ELF-1 (cell line): ENCODE results near the gene LITAF.
"Not testable (repeated sequence)": the region's sequence is repeated elsewhere in the genome, so short reads cannot be mapped to it uniquely, and the experiment has no call there.

Source experiments
- DNase-seq: peaks from one replicate; pipeline ENCODE4 v3.0.0-alpha.2; 2016; ENCODE audit warnings: low read depth, low spot score

The LITAF gene

DNA sequence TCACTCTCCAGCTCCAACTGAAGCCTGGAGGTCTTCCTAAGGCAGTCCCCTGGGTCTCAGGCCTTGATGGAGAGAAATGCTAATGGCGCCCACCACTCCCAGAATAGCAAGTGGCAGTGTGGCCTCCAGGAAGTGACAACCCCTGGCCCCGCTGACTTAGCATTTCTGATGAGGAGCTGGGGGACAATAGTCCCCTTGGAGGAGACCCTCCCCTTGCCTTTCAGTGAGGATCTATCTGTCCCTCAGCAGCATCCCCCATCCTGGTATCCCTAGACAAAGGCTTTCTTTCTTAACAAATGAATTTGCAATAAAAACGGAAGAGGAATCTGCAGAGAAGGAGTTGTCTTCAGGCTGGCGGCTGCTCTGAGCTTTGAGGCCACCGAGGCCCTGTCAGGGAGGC is 68.8 kb downstream of the LITAF start:
- no peak for DNase-seq

DNA sequence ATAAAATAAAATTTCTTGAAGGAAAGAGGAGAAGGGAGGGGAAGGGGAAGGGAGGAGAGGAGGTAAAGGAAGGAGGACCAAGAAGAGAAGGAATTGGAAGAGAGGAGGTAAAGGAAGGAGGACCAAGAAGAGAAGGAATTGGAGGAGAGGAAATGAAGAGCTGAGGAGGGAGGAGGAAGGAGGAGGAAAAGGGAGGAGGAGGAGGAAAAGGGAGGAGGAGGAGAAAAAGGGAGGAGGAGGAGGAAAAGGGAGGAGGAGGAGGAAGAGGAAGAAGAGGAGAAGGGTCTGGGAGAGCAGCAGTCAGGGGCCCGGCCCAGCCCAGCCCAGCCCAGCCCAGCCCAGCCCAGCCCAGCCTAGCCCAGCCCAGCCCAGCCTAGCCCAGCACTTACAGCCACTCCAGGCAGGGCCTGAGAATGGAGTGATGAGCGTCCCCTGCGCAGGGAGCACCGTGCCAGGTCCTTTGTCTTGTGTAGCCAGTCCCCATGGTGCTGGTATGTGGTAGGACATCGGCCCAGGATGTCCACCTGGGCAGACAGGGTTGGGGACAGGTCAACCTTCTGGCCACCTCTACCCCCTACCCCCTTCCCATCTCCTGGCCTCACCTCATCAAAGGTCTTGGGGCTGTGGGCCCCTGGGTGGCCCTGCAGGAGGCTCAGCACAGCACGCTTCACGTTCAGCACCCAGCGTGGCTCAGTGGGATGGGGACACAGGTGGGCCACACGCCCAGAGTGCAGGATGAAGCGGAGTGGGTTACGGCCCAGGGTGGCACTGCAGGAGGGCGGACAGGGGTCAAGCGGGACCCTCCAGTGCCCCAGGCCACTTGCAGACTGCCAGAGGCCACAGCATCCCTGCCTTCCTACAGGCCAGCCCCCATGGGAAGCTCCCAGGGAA is 70.9 kb downstream of the LITAF start:
- DNase-seq, result no peak

DNA sequence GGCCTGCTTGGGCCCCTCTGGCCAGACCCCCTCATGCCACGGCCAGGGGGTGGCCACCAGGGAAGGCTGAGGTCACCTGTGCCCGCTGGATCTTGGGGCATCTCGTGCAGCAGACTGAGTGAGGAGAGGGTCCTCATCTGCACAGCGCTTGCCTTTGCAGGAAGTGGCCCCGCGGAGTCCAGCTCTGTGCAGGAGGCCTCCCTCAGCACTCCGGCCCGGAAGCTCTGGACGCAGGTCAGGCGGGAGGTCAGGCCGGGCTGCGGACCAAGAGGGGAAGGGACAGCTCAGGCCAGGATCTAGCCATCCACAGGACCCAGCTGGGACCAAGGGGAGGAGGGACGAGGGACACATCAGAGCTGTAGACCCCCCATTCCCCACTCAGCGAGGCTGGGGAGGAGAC is 72.4 kb downstream of the LITAF start:
- DNase-seq, result no peak

DNA sequence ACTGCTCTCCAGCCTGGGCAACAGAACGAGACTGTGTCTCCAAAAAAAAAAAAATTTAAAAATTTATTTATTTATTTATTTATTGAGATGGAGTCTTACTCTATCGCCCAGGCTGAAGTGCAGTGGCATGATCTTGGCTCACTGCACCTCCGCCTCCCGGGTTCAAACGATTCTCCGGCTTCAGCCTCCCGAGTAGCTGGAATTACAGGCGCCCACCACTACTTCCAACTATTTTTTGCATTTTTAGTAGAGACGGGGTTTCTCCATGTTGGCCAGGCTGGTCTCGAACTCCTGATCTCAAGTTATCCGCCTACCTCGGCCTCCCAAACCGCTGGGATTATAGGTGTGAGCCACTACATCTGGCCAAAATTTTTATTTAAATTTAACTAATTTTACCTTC is 73.4 kb downstream of the LITAF start:
- not testable (repeated sequence) for DNase-seq

DNA sequence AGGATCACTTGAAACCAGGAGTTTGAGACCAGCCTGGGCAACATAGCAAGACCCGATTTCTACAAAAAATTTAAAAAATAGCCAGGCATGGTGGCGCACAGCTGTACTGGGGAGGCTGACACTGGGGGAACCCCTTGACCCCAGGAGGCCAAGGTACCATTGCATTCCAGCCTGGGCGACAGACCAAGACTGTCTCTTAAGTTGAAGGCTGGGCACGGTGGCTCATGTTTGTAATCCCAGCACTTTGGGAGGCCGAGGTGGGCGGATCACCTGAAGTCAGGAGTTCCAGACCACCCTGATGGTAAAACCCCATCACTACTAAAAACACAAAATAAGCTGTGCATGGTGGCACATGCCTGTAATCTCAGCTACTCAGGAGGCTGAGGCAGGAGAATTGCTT is 74.9 kb downstream of the LITAF start:
- no peak for DNase-seq

DNA sequence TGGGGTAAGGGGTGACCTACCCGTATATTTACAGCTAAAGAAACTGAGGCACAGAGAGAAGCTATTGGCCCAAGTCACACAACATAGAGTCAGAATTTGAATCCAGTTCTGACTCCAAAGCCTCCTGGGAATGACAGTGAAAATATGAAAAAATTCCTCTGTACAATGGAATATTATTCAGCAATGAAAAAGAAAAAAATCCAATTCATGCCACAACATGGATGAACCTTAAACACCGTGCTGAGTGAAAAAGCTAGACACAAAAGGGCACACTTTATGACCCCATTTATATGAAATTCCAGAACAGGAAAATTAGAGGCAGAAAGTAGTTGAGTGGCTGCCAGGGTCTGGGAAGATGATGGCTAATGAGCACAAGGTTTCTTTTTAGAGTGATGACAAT is 75.4 kb downstream of the LITAF start:
- DNase-seq, result no peak

DNA sequence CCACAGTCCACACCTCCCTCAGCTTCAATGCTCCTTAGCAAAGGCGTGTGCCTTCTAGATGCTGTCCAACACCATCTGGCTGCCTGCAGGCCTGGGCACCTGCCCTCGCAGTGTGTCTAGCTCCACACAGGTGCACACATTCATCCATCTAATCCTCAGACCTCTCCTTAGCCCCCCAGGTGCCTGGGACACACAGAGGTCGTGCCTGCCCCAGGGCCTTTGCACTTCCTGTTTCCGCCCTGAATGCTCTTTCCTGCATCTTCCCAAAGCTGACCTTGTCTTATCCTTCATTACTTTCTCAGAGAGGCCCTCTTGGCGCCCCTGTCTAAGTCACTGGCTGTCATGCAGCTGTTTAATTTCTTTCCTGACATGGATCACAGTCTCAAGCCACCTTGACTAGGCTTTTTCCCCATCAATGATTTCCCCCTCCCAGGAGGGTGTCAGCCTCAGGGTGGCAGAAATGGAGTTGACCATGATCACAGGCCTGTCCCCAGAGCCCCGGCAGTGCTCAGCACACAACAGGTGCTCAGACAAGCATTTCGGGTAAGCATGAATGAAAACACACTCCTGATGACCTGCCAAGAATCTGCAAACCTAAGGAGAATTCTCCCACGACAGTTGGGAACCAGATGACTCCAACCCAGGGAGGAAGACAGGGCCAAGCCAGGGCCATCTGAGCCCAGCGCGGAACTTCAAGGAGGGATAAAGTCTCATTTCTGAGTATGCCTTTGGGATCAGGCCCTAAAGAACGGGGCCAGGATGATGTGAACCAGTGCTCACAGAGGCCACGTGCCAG is 76.3 kb downstream of the LITAF start:
- DNase-seq, result no peak

DNA sequence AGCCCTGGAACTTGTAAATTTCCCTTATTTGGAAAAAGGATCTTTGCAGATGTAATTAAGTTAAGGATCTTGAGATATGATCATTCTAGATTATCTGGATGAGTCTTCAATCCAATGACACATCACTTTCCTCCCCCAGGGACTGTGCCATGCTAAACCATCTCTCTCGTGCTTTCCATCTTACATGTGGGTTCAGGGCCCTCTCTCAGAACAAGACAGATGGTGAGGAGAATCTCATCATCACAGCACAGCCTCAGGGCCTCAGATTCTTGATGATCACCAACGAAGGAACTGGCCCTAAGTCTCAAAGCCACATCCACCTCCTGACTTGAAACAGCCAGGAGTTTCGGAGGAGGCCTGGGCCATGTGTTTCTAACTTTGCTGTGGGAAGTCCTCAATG is 78.7 kb downstream of the LITAF start:
- no peak for DNase-seq

DNA sequence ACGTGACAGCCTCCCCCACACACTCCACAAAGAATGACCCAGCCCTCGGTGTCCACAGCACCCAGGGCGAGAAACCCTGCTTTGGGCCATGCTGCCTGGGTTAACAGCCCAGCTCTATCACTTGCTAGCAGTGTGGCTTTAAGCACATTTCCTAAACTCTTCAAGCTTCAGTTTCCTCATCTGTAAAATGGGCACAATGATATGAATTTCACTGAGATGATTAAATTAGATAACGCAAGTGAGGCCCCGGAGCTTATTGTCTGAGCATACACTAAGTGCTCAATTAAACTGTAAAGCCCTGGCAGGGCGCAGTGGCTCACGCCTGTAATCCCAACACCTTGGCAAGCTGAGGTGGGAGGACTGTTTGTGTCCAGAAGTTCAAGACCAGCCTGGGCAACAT is 79.4 kb downstream of the LITAF start:
- no peak for DNase-seq

DNA sequence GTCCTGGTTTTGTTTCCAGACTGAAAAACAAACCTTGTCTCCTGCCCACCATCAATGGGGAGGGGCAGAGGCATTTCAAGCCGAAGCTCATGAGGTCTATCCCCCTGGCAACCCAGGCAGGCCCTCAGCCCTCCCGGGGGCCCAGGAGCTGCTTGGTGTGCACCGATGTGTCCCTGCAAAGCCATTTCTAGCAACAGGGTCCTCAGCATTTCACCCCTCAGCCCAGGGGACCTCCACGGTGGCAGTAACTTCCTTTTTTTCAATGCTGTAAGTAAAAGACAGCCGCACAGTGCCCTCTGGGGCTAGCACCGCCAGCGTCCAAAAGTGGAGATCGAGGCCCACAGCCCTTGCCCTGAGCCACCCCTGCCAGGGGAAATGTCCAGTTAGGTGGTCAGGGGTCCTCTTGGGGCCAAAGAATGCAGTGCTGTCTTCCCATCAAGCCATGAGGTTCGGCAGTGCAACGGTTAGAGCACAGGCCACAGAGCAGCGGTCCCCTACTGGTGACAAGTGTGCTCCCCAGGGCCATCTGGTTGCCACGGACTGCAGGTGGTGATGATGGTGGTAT is 79.9 kb downstream of the LITAF start:
- DNase-seq, result no peak

DNA sequence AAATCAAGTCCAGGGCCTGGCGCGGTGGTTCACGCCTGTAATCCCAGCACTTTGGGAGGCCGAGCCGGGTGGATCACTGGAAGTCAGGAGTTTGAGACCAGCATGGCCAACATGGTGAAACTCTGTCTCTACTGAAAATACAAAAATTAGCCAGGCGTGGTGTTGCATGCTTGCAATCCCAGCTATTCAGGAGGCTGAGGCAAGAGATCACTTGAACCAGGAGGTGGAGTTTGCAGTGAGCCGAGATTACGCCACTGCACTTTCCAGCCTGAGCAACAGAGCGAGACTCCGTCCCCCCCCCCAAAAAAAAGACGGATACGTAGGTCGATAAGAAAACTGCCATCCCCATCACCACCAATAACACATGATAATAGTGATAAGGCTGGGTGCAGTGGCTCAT is 82.5 kb downstream of the LITAF start:
- not testable (repeated sequence) for DNase-seq

DNA sequence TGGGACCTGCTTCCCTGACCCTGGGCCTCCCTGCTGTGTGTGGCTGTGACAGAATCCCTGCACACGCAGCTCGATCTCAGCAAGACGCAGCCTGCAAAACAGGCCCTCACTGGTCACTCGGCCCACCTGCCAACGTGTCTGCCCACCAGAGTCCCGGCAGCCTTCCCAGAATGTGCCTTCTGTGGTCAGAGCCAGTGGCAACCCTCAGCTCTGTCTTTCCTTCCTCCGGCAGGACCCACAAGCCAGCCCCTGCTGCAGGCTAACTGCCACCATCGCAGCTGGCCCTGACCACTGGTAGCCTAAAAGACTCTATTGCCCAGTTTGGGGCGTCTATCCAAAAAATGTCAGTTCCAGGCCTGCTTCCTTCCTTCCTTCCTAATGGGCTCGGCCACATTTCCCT is 83.2 kb downstream of the LITAF start:
- DNase-seq, result no peak

DNA sequence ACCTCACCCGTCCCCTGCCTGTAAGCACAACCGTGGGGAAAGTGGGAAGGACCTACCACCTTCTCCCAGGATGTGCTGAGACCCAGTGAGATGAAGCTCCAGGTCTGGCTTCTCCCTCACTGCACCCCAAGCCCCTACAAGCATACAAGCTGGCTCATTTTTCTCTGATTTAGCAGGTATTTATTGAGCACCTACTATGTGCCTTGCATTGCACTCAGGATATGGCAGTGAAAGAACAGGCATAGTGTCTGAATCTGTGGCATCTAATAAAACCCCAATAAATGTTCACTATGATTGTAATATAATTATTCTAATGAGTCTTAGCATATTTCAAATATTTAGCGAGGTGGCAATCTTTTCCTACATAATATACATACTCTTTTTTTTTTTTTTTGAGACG is 84.5 kb downstream of the LITAF start:
- no peak for DNase-seq

DNA sequence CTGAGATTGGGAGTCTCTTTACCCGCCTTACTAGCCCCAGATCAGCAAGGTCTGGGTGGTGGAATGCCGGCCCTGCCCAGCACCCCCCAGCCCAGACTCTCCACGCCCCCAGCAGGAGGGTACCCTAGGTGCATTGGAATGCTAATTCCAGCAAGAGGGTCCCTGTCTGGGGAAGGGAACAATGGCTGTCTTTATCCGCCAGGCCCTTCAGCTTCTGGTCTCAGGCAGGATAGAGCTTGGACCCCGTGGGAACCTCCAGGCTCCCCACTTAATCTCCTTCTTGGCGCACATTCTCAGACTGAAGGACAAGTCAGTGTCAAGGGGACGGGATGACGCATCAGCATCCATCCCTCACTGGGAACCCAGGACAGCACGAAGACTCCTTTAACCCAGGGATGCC is 85.1 kb downstream of the LITAF start:
- peak; percentile 74 for DNase-seq

DNA sequence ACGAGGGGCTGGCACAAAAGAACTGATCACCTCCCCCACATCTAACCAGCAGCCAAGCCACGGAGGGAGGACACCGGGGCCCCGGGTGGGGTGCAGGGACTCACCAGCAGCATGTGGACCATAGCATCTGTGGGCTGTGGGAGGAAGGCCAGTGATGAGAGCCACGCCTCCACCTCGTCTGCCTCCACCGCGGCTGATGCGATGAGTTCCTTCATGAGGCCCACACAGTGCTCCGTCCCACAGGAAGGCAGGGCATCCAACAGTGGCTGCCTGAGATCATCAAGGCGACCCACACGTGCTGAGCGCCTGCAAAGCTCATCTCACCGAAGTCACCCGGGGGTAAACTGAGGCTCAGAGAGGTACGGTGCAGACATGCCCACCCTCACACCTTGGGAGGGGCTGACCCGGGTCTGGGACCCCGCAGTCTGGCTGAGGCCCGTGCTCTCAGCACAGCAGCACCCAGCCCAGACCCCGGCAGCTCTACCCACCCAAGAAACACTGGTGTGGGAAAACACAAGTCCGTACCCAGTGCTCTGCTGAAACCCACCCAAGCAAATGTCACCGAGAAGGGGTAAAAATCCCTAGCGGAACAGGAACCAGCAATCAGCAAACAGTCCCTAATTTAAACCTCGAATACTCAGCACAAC is 85.9 kb downstream of the LITAF start:
- DNase-seq, result no peak

DNA sequence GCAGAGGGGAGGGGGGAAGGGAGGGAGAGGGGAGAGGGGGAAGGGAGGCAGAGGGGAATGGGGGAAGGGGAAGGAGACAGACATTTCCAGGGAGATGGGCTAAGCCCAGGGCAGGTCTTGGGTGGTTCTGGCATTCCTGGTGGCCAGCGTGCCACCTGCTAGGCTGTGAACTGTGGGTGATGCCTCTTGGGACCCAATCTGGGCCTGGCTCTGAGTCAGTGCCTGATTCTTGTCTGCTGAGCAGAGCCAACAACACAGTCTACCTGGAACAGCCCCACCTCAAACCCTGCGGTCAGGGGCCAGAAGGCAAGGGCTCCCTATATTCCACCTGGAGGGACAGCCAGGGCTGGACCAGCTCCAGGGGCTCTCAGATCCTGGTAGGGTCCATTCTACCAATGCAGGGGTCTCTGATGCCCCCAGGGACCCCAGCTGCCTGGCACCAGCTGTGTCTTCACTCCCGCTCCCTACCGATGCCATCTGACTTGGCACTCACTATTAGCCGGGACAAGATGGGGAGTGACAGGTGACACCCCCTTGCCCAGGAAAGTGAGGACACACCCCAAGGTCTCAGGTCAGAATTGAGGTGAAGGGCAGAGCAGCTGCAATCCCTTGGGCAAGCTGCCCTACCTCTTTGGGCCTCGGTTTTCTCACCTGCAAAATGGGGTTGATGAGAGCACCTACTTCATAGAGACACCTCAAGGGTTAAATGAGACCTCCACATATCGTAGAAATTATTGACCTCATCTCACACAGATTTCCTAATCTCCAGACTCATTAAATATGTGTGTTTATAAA is 87.2 kb downstream of the LITAF start:
- no peak for DNase-seq

DNA sequence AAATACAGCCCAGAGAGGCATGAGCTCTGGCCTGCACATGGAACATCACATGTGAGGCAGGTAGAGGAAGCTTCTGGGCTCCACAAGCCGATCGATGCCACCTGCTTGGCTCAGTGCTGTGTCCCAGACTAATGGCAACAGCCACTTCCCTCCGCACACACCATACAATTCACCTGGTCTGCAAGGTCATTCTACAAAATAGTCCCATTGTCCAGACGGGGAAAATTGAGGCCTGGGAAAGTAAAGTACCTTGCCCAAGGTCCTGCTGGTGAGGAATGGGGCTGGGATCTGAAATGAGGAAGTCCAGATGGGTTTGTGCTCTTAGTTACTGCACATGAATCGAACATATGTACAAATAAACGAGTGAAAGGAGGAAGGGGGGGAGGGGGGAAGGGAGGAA is 88.0 kb downstream of the LITAF start:
- DNase-seq, result no peak

DNA sequence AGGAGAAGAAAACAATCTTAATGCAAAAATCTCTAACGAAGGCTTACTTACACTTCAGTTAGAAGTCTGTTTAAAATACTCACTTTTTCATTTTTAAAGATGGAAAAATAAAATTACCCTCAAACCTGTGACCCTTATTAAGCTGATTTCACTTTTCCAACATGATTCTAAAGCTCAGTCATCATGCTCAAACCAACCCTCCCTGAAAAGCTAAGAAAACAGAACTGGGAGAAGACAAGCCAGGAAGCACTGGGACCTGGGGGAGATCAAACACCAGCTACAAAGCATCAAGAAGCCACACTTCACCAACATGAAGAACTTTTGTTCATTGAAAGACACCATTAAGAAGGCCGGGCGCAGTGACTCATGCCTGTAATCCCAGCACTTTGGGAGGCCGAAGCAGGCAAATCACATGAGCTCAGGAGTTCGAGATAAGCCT is 88.8 kb downstream of the LITAF start:
- DNase-seq, result peak; percentile 74
